Heart right ventricle (tissue), 16 donors: ENCODE data around the gene TM4SF1. TPM values are rescaled to one million over a fixed set of nuclear protein-coding genes. Genes with fewer than 3 reads are reported as not detected.

Experiments used
- ATAC-seq, 8 donors: fragments of 200-7000 bp; cut with Tn5 transposase; one replicate each; pipeline ENCODE4 v1.9.1; 2020; ENCODE audit warnings: mild to moderate bottlenecking in 8 of 8, moderate library complexity in 8 of 8, moderate number of reproducible peaks in 1 of 8
- DNase-seq, 2 donors: peaks; one replicate each; pipeline ENCODE4 v3.0.0-alpha.2; 2020
- H3K27ac ChIP-seq, 10 donors: fragments of 200-600 bp; sonication (generic) in 2 of 10; one replicate each; pipeline versions ENCODE4 v1.5.0 to v1.8.0; 2020 to 2022; ENCODE audit warnings: mild to moderate bottlenecking in 3 of 10
- H3K27me3 ChIP-seq, 7 donors: fragments of 200-600 bp; one replicate each; pipeline ENCODE4 v1.8.0; 2021 to 2022; ENCODE audit warnings: mild to moderate bottlenecking in 2 of 7
- H3K36me3 ChIP-seq, 9 donors: fragments of 200-600 bp; sonication (generic) in 1 of 9; one replicate each; pipeline versions ENCODE4 v1.5.0 to v1.8.0; 2020 to 2022; ENCODE audit warnings: mild to moderate bottlenecking in 2 of 9
- H3K4me1 ChIP-seq, 9 donors: fragments of 200-600 bp; sonication (generic) in 1 of 9; one replicate each; pipeline versions ENCODE4 v1.5.0 to v1.8.0; 2020 to 2022; ENCODE audit warnings: mild to moderate bottlenecking in 4 of 9
- H3K4me3 ChIP-seq, 10 donors: fragments of 200-600 bp; sonication (generic) in 2 of 10; one replicate each; pipeline versions ENCODE4 v1.5.0 to v1.8.0; 2020 to 2022; ENCODE audit warnings: mild to moderate bottlenecking in 7 of 10, moderate library complexity in 2 of 10
- H3K9me3 ChIP-seq, 11 donors: fragments of 200-600 bp in 10 of 11; sonication (generic) in 2 of 11; one replicate each; pipeline versions ENCODE4 v1.5.0 to v1.8.0; 2013 to 2022; ENCODE audit warnings: mild to moderate bottlenecking in 2 of 11, control low read depth in 1 of 11, moderate library complexity in 1 of 11
- CTCF ChIP-seq, 9 donors: fragments of 200-600 bp; sonication (generic) in 2 of 9; IDR thresholded peaks; one replicate each; pipeline versions ENCODE4 v1.5.0 to v1.8.0; 2021 to 2022; ENCODE audit warnings: antibody characterized with exemption in 9 of 9, mild to moderate bottlenecking in 5 of 9, moderate library complexity in 1 of 9
- WGBS, 2 donors: extraction: QIAGEN DNeasy Blood & Tissue Kit; methylation state at CpG; one replicate each; pipeline ENCODE4 v1.1.7; 2013; ENCODE audit warnings: inconsistent platforms in 1 of 2; 5-methylcytosine and 5-hydroxymethylcytosine counted together
- intact Hi-C, 10 donors: fragments of 100-400 bp; cut with DNase I; formaldehyde crosslinking; loops; one replicate each; pipeline versions ENCODE4 v1.11.1 to v1.14.2; 2022
- polyA plus RNA-seq, 2 donors: library from polyadenylated mRNA; stranded (reverse); fragments of 200-250 nt; gene quantifications; one replicate each; pipeline ENCODE4 v1.2.3, GENCODE V29; 2013
- total RNA-seq, 10 donors: library from RNA; stranded (reverse); fragmentation: NEBNext Ultra II Directional in 3 of 10; extraction: Animal tissue kit (Norgen Biotek cat#: 25700) in 3 of 10; gene quantifications; one replicate each; pipeline versions ENCODE4 v1.2.1 to v1.2.4, GENCODE V29; 2021 to 2023
- donor health status: Arrhythmogenic right ventricular cardiomyopathy.
- donor health status: ischemic (EF 13 %, LVEDD 7.1; RV severe dilation, severe dysfunction).
- donor health status: healthy with polysubstance abuse.
- donor health status: DM: no; HTN: yes; CAD: no.
- donor health status: DM: no; HTN: no; CAD: no.
- donor health status: ischemic (EF 25% LVEDD 6.9; RV normal size, moderate dysfunction).
- donor health status: ischemic (EF 25% LVEDD 5.7; RV mildly dilated, moderate dysfunction).
- donor health status: healthy.
- donor health status: DM: yes; HTN: yes; CAD: no.
- donor health status: Ischemic cardiomyopathy.
- donor health status: ischemic (EF 35%, LVEDD 5.7; RV mildly dilated, moderate dysfunction).
- donor health status: nonischemic (EF 11% LVEDD 7.7; RV severe dilation, severe dysfunction).
- donor health status: DM: yes; HTN: yes; CAD: no.
- donor health status: PGD.
- donor health status: ischemic (EF 29% LVEDD 5.4; RV normal size, mild dysfunction).
- donor health status: nonischemic (EF 23%, LVEDD 6.1; RV moderate dilation, normal function).

TM4SF1 gene
- total and polyA plus RNA-seq, 12 donors: 63.6 to 142 (median 104) TPM

DNA sequence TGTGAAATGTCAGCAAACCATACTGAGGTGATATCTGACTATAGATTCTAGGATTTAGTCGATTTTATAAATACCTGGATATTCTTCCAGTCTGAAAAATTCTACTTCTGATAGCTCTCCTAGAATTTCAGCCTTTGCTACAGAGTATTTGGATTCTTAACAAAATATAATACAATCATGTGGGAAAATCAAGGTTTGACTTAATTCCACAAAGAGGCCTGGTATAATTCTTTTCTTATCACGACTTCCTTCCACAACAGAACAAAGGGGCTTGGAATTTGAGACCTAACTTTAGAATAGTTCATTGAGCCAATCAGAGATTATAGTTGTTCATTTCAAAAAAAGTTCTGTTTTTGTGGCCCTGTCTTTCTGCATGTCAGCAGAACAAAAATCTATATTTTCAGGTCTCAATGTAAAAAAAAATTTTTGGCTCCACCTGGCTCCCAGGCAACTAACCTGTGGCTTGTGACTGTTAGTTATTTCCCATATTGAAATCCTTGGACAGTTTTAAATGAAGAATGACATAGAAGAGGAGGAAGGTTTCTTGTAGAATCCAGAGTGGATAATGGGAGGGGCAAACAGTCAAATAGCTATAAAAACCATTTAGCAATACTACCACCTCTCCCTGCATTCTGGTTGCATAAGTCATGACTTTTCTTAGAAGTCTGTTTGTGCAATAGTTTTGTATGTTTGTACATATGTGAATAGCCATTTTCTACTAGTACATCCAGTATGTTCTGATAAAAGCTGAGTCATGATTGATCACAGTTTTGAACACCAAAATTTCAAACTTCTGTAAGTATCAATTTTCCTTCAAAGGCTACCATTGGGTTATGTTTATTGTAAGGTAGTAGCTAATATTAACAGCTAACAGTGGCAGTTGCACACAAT is 4.0 kb downstream of the TM4SF1 start:
- WGBS, 2 donors: 50% methylated on average over 2 of the region's 2 CpGs
- Histone ChIP-seq H3K27me3 (no peaks in the 10 kb centered on the region), H3K27ac (peak overlapping the region in 9 of 10 donors; percentile 19 to 90 (median 87)), H3K36me3 (peaks cover 0 to 71% (median 21%) of the 10 kb centered on the region in 9 donors), H3K4me1 (peaks cover 0 to 62% (median 51%) of the 10 kb centered on the region in 9 donors), H3K4me3 (peak overlapping the region in 9 of 10 donors; percentile 12 to 69 (median 61)), H3K9me3 (no peaks in the 10 kb centered on the region)
- ATAC-seq: no peak
- intact Hi-C loops: loop anchor here in 1 of 10 donors (2.0 kb wide), 1 partner anchor 33 kb away; no protein-coding TSS in a partner anchor
- TF ChIP-seq CTCF (IDR thresholded peaks at IDR 0.05): no peak
- DNase-seq: no peak

DNA sequence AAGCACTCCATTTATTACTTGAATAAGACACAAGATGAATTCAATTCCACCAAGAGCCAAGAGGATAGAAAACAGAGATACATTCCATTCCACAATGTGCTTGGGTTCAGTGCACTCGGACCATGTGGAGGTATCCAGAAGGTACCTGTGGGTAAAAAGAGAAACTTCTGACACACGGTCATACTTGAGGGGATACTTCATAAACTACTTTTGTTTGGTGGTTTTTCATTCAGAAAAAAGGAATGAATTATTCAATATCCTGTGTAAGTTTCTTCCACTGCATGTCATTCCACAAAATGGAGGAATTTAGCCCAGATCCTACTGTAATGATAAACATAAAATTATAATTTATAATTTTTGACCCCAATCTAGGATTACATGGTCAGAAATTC is 5.7 kb downstream of the TM4SF1 start:
- no peak for TF ChIP-seq CTCF (IDR thresholded peaks at IDR 0.05)
- DNase-seq (no peak), ATAC-seq (no peak)

GRCh38 chr3:149371001-149371722 is 6.3 kb downstream of the TM4SF1 start:
- no peaks in the 10 kb centered on the region for H3K27me3 ChIP-seq
- H3K27ac ChIP-seq: peak overlapping the region in 9 of 10 donors; percentile 19 to 90 (median 51)
- intact Hi-C loops: no loop called here
- DNase-seq (no peak), ATAC-seq (peak in 6 of 8 donors; percentile 23 to 39 (median 32))
- WGBS, 2 donors: 54 to 58% methylated on average over 7 of the region's 7 CpGs
- peak overlapping the region in 6 of 10 donors; percentile 12 to 69 (median 61) for H3K4me3 ChIP-seq
- H3K4me1 ChIP-seq: peaks cover 0 to 73% (median 48%) of the 10 kb centered on the region in 9 donors
- H3K36me3 ChIP-seq: peaks cover 0 to 71% (median 21%) of the 10 kb centered on the region in 9 donors
- H3K9me3 ChIP-seq: no peaks in the 10 kb centered on the region
- no peak for TF ChIP-seq CTCF (IDR thresholded peaks at IDR 0.05)

More for the DNA sequence above, 5.7 kb downstream of the TM4SF1 start:
- Histone ChIP-seq H3K4me1 (peaks cover 0 to 67% (median 46%) of the 10 kb centered on the region in 9 donors), H3K4me3 (peak overlapping the region in 7 of 10 donors; percentile 12 to 69 (median 61)), H3K27me3 (no peaks in the 10 kb centered on the region), H3K36me3 (peaks cover 0 to 71% (median 21%) of the 10 kb centered on the region in 9 donors), H3K27ac (peak overlapping the region in 8 of 10 donors; percentile 19 to 90 (median 69)), H3K9me3 (no peaks in the 10 kb centered on the region)
- intact Hi-C loops: loop anchor here in 1 of 10 donors (2.0 kb wide), 1 partner anchor 31 kb away; no protein-coding TSS in a partner anchor
- WGBS, 2 donors: 63 to 67% methylated on average over 2 of the region's 2 CpGs
